GM12878 (cell line): ENCODE data around the gene DOCK7. TPM values are rescaled to one million over a fixed set of nuclear protein-coding genes. Genes with fewer than 3 reads are reported as not detected.

ENCODE experiments used
- ATAC-seq: fragments of 200-7000 bp; cut with Tn5 transposase; 3 replicates; pipeline ENCODE4 v1.9.1; 2020; ENCODE audit warnings: mild to moderate bottlenecking, moderate library complexity
- BruUV-seq: library from RNA; stranded (reverse); fragments of 400-500 nt; replicated peaks from 2 replicates; lab custom pipeline; 2021; lab: Mats Ljungman, UMichigan
- CTCF ChIA-PET: fragments of 300-600 bp; sonication (Branson Sonifier 250); formaldehyde crosslinking; extraction: SDS; loops from one replicate; lab custom pipeline; 2021; ENCODE audit warnings: inconsistent platforms; lab: Yijun Ruan, JAX
- POLR2A ChIA-PET: fragments of 350-600 bp; formaldehyde crosslinking; extraction: SDS; loops from one replicate; lab custom pipeline; 2021; ENCODE audit warnings: inconsistent platforms; lab: Charles Lee
- RAD21 ChIA-PET: fragments of 300-600 bp; sonication (Branson Sonifier 250); formaldehyde crosslinking; loops from one replicate; lab custom pipeline; 2023; ENCODE audit warnings: antibody characterized with exemption; ENCODE audit not compliant: unreplicated experiment; lab: Charles Lee
- SMC1A ChIA-PET: fragments of 300-600 bp; sonication (Branson Sonifier 250); formaldehyde crosslinking; loops from one replicate; lab custom pipeline; 2023; ENCODE audit not compliant: unreplicated experiment, uncharacterized antibody; lab: Charles Lee
- DNase-seq: peaks from one replicate; pipeline ENCODE4 v3.0.0-alpha.2; 2011; ENCODE audit warnings: low read depth, low spot score
- FAIRE-seq: peaks from 3 replicates; lab custom pipeline; 2011; peaks lifted over from hg19 to GRCh38; lab: Jason Lieb, UNC
- H2AFZ ChIP-seq: 2 replicates; pipeline ENCODE4 v1.6.0; 2011; ENCODE audit warnings: low read depth, low read length, control low read depth; ENCODE audit not compliant: control insufficient read depth
- H3K27ac ChIP-seq: 2 replicates; pipeline ENCODE4 v1.5.1; 2011; ENCODE audit warnings: control low read depth; ENCODE audit not compliant: control insufficient read depth, insufficient read depth
- H3K27me3 ChIP-seq, 2 experiments: replicated peaks in 1 of 2; 2 replicates each; pipeline versions ENCODE4 v1.6.0 to v1.6.1; 2011; ENCODE audit warnings: low read length in 1 of 2; ENCODE audit not compliant: control insufficient read depth in 2 of 2, insufficient read depth in 2 of 2
- H3K36me3 ChIP-seq, 2 experiments: 2 replicates each; pipeline ENCODE4 v1.5.1; 2011; ENCODE audit warnings: low read length in 1 of 2; ENCODE audit not compliant: control insufficient read depth in 2 of 2, insufficient read depth in 2 of 2
- H3K4me1 ChIP-seq: 2 replicates; pipeline ENCODE4 v1.6.1; 2011; ENCODE audit warnings: mild to moderate bottlenecking, low read length, moderate library complexity, mixed read lengths; ENCODE audit not compliant: control insufficient read depth, insufficient read depth
- H3K4me2 ChIP-seq: 2 replicates; pipeline ENCODE4 v1.6.0; 2011; ENCODE audit warnings: control low read depth; ENCODE audit not compliant: control insufficient read depth, insufficient read depth
- H3K4me3 ChIP-seq: fragments of 200-600 bp; sonication (generic); 2 replicates; pipeline ENCODE4 v1.5.1; 2016
- H3K79me2 ChIP-seq: 2 replicates; pipeline ENCODE4 v1.6.0; 2011; ENCODE audit warnings: low read length; ENCODE audit not compliant: control insufficient read depth, insufficient read depth
- H3K9ac ChIP-seq: 2 replicates; pipeline ENCODE4 v1.8.0; 2011; ENCODE audit warnings: low read length, control low read depth, mixed read lengths; ENCODE audit not compliant: control insufficient read depth, insufficient read depth
- H3K9me3 ChIP-seq: replicated peaks from 3 replicates; pipeline ENCODE4 v1.5.1; 2011; ENCODE audit warnings: mild to moderate bottlenecking, low read length; ENCODE audit not compliant: control insufficient read depth, insufficient read depth
- H4K20me1 ChIP-seq: 2 replicates; pipeline ENCODE4 v1.6.0; 2011; ENCODE audit not compliant: control insufficient read depth, insufficient read depth
- CEBPB ChIP-seq, 2 experiments: fragments of 150-350 bp in 1 of 2; IDR thresholded peaks; 2 replicates each; pipeline ENCODE4 v1.6.1; 2012 to 2014; ENCODE audit warnings: low read depth in 2 of 2, low read length in 2 of 2, borderline replicate concordance in 1 of 2, inconsistent platforms in 1 of 2
- CHD4 ChIP-seq: fragments of 200-600 bp; sonication (generic); IDR thresholded peaks from 2 replicates; pipeline ENCODE4 v1.6.1; 2016; ENCODE audit warnings: mild to moderate bottlenecking
- IRF4 ChIP-seq: IDR thresholded peaks from 2 replicates; pipeline ENCODE4 v1.6.1; 2011; ENCODE audit warnings: low read depth, low read length
- MEF2A ChIP-seq: IDR thresholded peaks from 2 replicates; pipeline ENCODE4 v1.6.1; 2011; ENCODE audit warnings: low read depth, mild to moderate bottlenecking, low read length, moderate library complexity; ENCODE audit not compliant: insufficient read depth
- NFIC ChIP-seq: IDR thresholded peaks from 2 replicates; pipeline ENCODE4 v1.6.1; 2012; ENCODE audit warnings: low read depth, mild to moderate bottlenecking, inconsistent platforms, low read length, moderate library complexity
- PML ChIP-seq: IDR thresholded peaks from 2 replicates; pipeline ENCODE4 v1.6.1; 2012; ENCODE audit warnings: low read length, inconsistent platforms
- POLR2AphosphoS2 ChIP-seq: IDR thresholded peaks from 2 replicates; pipeline ENCODE4 v1.6.1; 2011; ENCODE audit warnings: low read depth, mild to moderate bottlenecking, low read length, improper control_type of control experiment, moderate library complexity
- RB1 ChIP-seq: fragments of 450-650 bp; formaldehyde crosslinking; IDR thresholded peaks from 2 replicates; pipeline ENCODE4 v1.6.1; 2017; ENCODE audit warnings: mild to moderate bottlenecking, borderline replicate concordance
- RELA ChIP-seq: fragments of 450-650 bp; IDR thresholded peaks from 2 replicates; pipeline ENCODE4 v1.8.0; 2014; ENCODE audit warnings: borderline replicate concordance; ENCODE audit not compliant: partially characterized antibody
- RUNX3 ChIP-seq: IDR thresholded peaks from 2 replicates; pipeline ENCODE4 v1.6.1; 2012; ENCODE audit warnings: low read length, inconsistent platforms
- TCF12 ChIP-seq: IDR thresholded peaks from 2 replicates; pipeline ENCODE4 v1.6.1; 2011; ENCODE audit warnings: low read depth, mild to moderate bottlenecking, low read length
- ZNF207 ChIP-seq: fragments of 450-650 bp; IDR thresholded peaks from 2 replicates; pipeline ENCODE4 v1.6.1; 2014; ENCODE audit warnings: antibody characterized with exemption, mild to moderate bottlenecking, borderline replicate concordance
- WGBS: methylation state at CpG from one replicate; pipeline ENCODE4 v1.1.6; 2016; ENCODE audit warnings: low lambda C conversion rate; ENCODE audit not compliant: insufficient replicate concordance, insufficient coverage; ENCODE audit errors: missing lambda C conversion rate; 5-methylcytosine and 5-hydroxymethylcytosine counted together
- in situ Hi-C: fragments of 300-500 bp; cut with MboI; formaldehyde crosslinking; loops from 9 replicates; pipeline ENCODE4 v1.14.3; 2018; ENCODE audit warnings: mixed read lengths
- intact Hi-C: fragments of 100-400 bp; cut with micrococcal nuclease; formaldehyde crosslinking; loops from one replicate; pipeline ENCODE4 v1.14.2; 2022; ENCODE audit not compliant: unreplicated experiment
- polyA plus RNA-seq, 11 experiments: library from polyadenylated mRNA; depleted of rRNA in 4 of 11; unstranded in 6 of 11; stranded (reverse) in 5 of 11; fragments of >200 nt; fragmentation: Nextera tagmentation in 4 of 11; fragmentation: Illumina TruSeq in 1 of 11; extraction: Ambion mirVana in 4 of 11; extraction: Trizol in 1 of 11; gene quantifications; 1 replicate in 1 of 11; 2 replicates in 10 of 11; pipeline versions ENCODE4 v1.2.1 to v1.2.3, GENCODE V29; 2011 to 2016; ENCODE audit warnings: inconsistent platforms in 2 of 11, missing spikeins in 2 of 11, low read depth in 1 of 11
- total RNA-seq, 4 experiments: library from RNA; depleted of rRNA in 3 of 4; stranded (reverse); fragments of >200 nt in 3 of 4; fragmentation: Illumina TruSeq in 1 of 4; extraction: Trizol in 1 of 4; gene quantifications; 2 replicates each; pipeline versions ENCODE4 v1.2.1 to v1.2.3, GENCODE V29; 2013 to 2021

Gene DOCK7
- total and polyA plus RNA-seq, 10 of the 15 experiments (the other 5 are each of a cell fraction or from before 2014, with no cell fraction given): 4.8 to 34.6 (median 26.9) TPM

- ChIA-PET POLR2A (no interaction called here), CTCF (interaction anchor here (0.6 to 0.7 kb wide), 2 partner anchors 14 to 168 kb away, joined by 3 read pairs; no protein-coding TSS in a partner anchor), SMC1A (interaction anchor here (0.6 to 0.8 kb wide), 2 partner anchors 15 to 16 kb away, joined by 3 read pairs; no protein-coding TSS in a partner anchor), RAD21 (no interaction called here)
- Histone ChIP-seq H2AFZ (no peak overlapping the region), H3K9ac (no peak overlapping the region), H3K79me2 (no peaks in the 10 kb centered on the region), H3K4me2 (no peak overlapping the region), H3K36me3 (0 out of 4 replicates have a peak, but pooled peaks cover 0 to 2% of the 10 kb centered on the region in 2 experiments), H3K4me1 (no peaks in the 10 kb centered on the region), H3K27me3 (no peaks in the 10 kb centered on the region), H4K20me1 (no peaks in the 10 kb centered on the region), H3K4me3 (no peak overlapping the region), H3K27ac (no peak overlapping the region), H3K9me3 (no peaks in the 10 kb centered on the region)
- in situ Hi-C loops (no loop called here), intact Hi-C loops (no loop called here)
- TF ChIP-seq RB1 (no peak), ZNF207 (no peak), MEF2A (no peak), CHD4 (no peak)
- no peak for ATAC-seq
- WGBS: 85% methylated on average over 4 of the region's 4 CpGs
- no TSS peak for BruUV-seq
- no peak for FAIRE-seq
- no peak for DNase-seq
These were observed 194.0 kb downstream of the DOCK7 start for GRCh38 chr1:62494137-62494536.

GRCh38 chr1:62493656-62494055 is 194.5 kb downstream of the DOCK7 start:
- 95% methylated on average over 3 of the region's 3 CpGs for WGBS
- in situ Hi-C loops: no loop called here

More at GRCh38 chr1:62493656-62494055, 194.5 kb downstream of the DOCK7 start:
- H3K4me2 ChIP-seq: no peak overlapping the region
- 0 out of 4 replicates have a peak, but pooled peaks cover 0 to 2% of the 10 kb centered on the region in 2 experiments for H3K36me3 ChIP-seq
- H4K20me1 ChIP-seq: no peaks in the 10 kb centered on the region
- H3K27me3 ChIP-seq: no peaks in the 10 kb centered on the region
- POLR2A ChIA-PET: no interaction called here
- no peak overlapping the region for H3K27ac ChIP-seq
- H2AFZ ChIP-seq: no peak overlapping the region
- RAD21 ChIA-PET: no interaction called here
- H3K4me1 ChIP-seq: no peaks in the 10 kb centered on the region
- H3K79me2 ChIP-seq: no peaks in the 10 kb centered on the region
- TF ChIP-seq TCF12 (no peak), RUNX3 (no peak), NFIC (no peak), IRF4 (no peak), RELA (no peak), PML (no peak), POLR2AphosphoS2 (no peak), CEBPB (IDR thresholded peaks at IDR 0.05; ENCODE audit: borderline replicate concordance in 1 of 2, low read depth in 2 of 2, low read length in 2 of 2) (no peak)
- TF ChIP-seq, all 136 proteins: peak for 0
- no peak overlapping the region for H3K4me3 ChIP-seq
- ATAC-seq (no peak), DNase-seq (no peak), FAIRE-seq (no peak)
- no peaks in the 10 kb centered on the region for H3K9me3 ChIP-seq
- CTCF ChIA-PET: interaction anchor here (0.6 to 0.7 kb wide), 2 partner anchors 14 to 168 kb away, joined by 3 read pairs; no protein-coding TSS in a partner anchor
- no TSS peak for BruUV-seq
- SMC1A ChIA-PET: interaction anchor here (0.6 to 0.8 kb wide), 2 partner anchors 14 to 16 kb away, joined by 3 read pairs; no protein-coding TSS in a partner anchor
- H3K9ac ChIP-seq: no peak overlapping the region
- intact Hi-C loops: no loop called here
